Muscle of back (tissue), 11 donors: ENCODE results near the gene MCM5. TPM values are rescaled to one million over a fixed set of nuclear protein-coding genes. Genes with fewer than 3 reads are reported as not detected.
A peak's percentile ranks its signal among the peaks of the same experiment; 100 is the strongest.
"Not testable (repeated sequence)": the region's sequence is repeated elsewhere in the genome, so short reads cannot be mapped to it uniquely, and the experiment has no call there.

ENCODE experiments used
- DNase-seq, 3 donors: peaks; one replicate each; pipeline versions ENCODE4 v3.0.0 to v3.0.0-alpha.2; 2013
- polyA plus RNA-seq, 10 donors: library from polyadenylated mRNA; unstranded; fragments of 120-200 nt; gene quantifications; one replicate each; pipeline ENCODE4 v1.2.1, GENCODE V29; 2013; ENCODE audit not compliant: insufficient read length in 10 of 10

MCM5 gene
- polyA plus RNA-seq, 10 donors: 24.0 to 52.3 (median 31.3) TPM

- DNase-seq: no peak
Measured at GRCh38 chr22:35431483-35432227, 31.7 kb downstream of the MCM5 start.

DNA sequence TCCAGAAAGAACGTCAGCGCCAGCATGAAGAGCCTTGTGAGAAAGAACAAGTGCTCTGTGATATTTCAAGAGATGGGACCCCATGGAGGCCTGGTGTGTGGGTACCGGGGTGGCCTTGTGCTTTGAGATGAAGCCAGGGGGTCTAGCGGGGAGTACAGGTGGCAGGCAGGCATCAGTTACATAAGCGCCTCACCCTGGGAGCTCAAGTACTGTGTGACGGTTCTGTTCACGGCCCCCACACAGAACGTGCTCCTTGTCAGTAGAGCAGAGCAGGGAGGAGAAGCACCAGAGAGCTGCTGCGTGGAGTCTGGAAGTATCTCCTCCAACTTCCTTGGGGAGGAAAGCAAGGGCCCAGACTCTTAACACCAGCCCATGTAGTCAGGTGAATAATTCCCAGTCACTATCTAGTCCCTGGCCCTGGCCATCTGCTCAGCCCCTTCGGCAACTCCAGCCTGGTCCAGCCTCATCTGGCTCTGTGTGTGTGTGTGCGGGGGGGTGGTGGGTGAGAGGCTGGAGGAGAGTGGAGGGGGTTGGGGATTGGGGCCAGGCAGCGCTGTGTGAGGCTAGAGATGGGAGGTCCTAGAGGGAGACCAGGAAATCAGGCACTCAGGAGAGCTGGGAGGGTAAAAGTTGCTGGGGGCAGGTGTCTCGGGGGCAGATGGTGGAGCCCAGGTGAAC is 32.4 kb downstream of the MCM5 start:
- DNase-seq: no peak

DNA sequence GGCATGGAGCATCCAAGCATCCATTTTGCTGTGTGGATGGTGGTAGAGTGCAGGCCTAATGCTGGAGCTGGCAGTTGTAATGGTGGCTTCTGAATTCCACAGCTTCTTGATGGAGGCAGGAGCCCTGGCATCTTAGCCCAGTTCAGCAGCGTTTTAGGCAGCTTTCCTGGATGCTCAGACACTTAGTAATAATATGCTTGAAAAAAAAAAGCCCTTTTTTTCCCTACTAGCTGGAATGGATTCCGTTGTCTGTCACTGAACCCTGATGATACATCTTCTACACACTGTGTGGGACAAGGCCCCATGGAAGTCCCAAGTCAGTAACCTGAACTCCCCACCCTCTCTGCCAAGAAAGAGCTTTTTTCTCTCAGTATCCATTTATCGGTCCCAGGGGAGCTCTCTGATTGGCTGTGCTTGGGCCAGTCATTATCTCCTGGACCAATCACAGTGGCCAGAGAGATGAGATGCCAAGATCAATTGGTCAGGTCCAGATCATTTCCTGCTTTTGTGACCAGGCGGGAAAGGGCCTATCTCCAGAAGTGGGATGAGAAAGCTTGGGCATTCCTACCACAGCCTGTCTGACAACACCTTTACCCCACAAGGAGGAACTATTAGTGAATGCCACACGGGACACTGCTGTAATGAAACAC is 34.2 kb downstream of the MCM5 start:
- DNase-seq: no peak

DNA sequence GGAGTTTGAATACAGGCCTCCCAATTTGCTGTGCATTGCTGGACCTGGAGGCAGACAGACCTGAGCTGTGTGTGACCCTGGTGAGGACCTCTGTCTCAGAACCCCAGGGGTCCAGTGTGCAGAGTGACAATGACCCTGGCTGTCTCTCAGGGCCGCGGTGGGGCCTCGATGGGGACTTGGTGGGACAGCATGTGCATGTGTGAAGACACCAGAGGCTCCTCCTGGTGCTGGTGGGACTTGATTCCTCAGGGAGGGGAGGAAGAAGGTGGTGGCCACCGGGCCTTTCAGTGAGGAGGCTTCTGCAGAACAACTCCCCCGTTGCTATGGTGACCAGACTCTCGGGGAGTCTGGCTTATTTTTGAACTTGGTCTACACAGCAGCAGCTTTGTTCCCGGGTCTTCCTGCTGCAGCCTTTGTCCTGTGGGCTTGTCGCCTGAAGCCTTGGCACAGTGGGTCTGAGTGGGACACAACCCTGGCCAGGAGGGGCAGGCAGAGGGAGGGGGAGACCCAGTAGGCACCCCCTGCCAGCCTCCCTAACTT is 35.3 kb downstream of the MCM5 start:
- DNase-seq: no peak

- DNase-seq: no peak
Measured at GRCh38 chr22:35436421-35436820, 36.5 kb downstream of the MCM5 start.

DNA sequence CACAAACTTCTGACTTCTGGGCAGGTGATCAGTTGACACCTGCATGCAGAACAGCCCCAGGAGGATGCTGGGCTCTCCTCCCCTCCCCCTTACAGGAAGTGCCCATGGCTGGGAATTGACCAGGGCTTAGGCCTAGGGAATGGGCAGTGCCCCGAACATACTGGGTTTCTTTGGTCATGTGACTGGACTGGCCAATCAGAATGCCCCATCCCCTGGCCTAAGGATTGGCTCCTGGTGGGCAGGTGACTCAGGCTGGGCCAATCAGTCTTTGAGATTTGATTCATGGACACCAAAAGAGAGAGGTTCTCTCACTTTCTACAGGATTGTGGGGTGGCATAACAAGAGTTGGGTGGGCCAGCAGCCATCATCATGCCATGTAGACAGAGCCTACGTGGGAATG is 37.1 kb downstream of the MCM5 start:
- DNase-seq: no peak

GRCh38 chr22:35438673-35439364 is 38.9 kb downstream of the MCM5 start:
- not testable (repeated sequence) for DNase-seq

DNA sequence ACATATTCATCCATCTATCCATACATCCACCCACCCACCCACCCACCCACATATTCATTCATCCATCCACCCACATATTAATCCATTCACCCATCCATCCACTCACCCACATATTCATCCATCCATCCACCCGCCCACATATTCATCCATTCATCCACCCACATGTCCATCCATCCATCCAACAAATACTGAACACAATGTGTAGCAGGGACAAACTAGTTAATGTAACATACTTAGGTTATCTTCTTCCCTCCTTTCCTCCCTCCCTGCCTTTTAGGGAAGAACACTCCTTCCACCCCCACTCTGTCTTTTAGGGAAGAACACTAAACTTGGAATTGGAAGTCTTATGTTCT is 39.4 kb downstream of the MCM5 start:
- DNase-seq: no peak

GRCh38 chr22:35440129-35440528 is 40.2 kb downstream of the MCM5 start:
- DNase-seq: no peak

GRCh38 chr22:35441489-35442100 is 41.7 kb downstream of the MCM5 start:
- DNase-seq: no peak

DNA sequence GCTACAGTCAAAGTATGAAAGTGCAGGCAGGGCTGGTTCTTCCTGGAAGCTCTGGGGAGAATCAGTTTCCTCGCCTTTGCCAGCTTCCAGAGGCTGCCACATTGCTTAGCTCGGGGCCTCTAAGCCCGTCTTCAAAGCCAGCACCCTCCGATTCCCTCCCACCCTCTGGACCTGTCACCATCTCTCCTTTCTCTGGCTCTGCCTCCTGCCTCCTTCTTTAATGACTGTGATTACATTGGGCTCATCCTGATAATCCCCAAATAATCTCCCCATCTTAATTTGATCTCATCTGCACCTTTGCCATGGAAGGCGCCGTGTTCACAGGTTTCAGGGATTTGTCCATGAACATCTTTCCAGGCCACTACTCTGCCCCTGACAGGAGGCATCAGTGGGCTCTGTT is 42.5 kb downstream of the MCM5 start:
- DNase-seq: no peak

DNA sequence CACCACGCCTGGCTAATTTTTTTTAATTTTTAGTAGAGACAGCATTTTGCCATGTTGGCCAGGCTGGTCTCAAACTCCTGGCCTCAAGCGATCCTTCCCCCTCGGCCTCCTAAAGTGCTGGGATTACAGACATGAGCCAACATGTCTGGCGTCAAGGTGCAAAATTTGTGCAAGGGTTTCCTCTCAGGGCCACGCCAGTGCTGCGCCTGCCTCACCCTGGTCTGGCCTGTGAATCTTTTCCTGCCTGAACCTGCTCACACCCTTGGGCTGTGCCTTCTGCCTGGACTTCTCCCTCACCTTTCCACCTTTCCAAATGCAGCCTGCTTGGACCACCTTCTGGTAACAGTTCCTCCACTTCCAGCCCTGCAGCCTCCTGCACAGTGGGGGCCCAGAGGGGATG is 43.4 kb downstream of the MCM5 start:
- DNase-seq: no peak

- DNase-seq: no peak
Measured at GRCh38 chr22:35443790-35444684, 44.1 kb downstream of the MCM5 start.

DNA sequence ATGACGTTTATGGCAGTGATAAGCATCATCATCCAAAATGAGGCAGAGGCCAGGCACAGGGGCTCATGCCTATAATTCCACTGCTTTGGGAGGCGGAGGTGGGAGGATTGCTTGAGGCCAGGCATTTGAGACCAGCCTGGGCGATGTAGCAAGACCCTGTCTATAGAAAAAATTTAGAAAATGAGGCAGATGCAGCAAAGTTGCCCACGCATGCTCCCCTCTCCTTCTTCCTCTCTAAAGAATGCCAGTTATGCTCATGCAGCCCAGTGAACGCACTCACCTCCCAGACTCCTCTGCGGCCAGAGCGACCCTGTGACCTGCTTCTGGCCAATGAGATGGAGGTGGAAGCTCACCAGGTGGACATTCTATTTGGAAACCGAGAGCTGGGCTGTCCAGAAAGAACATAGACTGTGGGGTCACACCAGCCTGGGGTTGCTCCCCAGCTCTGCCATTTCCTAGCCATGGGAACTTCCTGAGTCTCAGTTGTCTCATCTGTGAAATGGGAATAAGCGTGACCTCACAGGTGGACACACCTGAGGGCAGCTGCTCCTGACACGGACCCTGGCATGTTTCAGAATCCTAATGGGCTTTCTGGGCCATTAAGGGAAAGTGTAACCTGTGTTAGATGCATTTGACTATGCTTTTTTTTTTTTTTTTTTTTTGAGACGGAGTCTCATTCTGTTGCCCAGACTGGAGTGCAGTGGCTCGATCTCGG is 44.9 kb downstream of the MCM5 start:
- no peak for DNase-seq

- DNase-seq: no peak
Measured at GRCh38 chr22:35445933-35446332, 46.0 kb downstream of the MCM5 start.

DNA sequence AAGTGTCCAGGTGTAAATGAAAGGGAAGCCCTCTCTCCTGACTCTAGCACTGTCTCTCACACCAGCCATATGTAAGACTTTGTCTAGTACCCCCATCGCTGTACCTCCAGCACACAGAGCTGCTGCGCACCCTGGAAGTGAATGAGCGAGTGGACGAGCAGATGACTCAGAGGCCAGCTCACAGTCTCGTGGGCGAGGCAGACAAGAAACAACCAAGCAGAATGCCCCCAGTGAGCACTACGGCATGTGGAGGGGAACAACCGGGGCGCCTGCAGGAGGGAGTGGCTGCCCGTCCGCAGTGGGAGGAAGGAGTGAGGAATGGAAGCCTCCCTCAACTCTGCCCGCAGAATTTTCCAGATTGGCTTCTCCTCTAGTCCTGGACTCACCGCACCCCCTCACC is 46.4 kb downstream of the MCM5 start:
- peak in 1 of 3 donors; percentile 25 for DNase-seq

DNA sequence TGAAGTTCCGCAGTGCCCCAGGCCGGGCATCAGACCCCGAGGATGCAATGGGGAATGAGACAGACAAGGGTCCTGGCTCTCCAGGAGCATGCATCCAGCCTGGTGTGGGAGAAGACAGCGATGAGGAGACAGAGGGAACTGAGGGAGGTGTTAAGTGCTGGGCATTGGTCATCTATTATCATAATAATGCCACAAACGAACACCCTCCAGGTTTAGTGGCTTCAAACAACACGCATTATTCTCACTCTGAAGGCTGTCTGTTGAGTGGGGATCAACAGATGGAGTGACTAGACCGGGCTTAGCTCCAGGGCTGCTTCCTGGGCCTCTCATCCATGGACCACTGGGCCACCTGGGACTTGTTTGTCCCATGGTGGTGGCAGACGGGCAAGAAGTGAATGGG is 48.6 kb downstream of the MCM5 start:
- DNase-seq: no peak

GRCh38 chr22:35449829-35450689 is 50.1 kb downstream of the MCM5 start:
- DNase-seq: no peak
